Femur (tissue), 1 donor: ENCODE results near the gene DPEP2.
A peak's percentile ranks its signal among the peaks of the same experiment; 100 is the strongest.
"Not testable (repeated sequence)": the region's sequence is repeated elsewhere in the genome, so short reads cannot be mapped to it uniquely, and the experiment has no call there.

Source experiments
- DNase-seq: peaks from one replicate; pipeline ENCODE4 v3.0.0-alpha.2; 2017

The DPEP2 gene

GRCh38 chr16:68005211-68005610 is 5.9 kb upstream of the DPEP2 start:
- DNase-seq, result no peak

GRCh38 chr16:68003031-68003430 is 3.7 kb upstream of the DPEP2 start:
- no peak for DNase-seq

GRCh38 chr16:68000450-68000849 is 1.2 kb upstream of the DPEP2 start:
- DNase-seq, result no peak

- no peak for DNase-seq
Observed at GRCh38 chr16:67999985-68000384, 701 bp upstream of the DPEP2 start.

GRCh38 chr16:67998231-67998778 is 979 bp downstream of the DPEP2 start:
- not testable (repeated sequence) for DNase-seq

- DNase-seq, result no peak
Observed at GRCh38 chr16:67996666-67997065, 2.6 kb downstream of the DPEP2 start.

GRCh38 chr16:67995423-67995822 is 3.9 kb downstream of the DPEP2 start:
- DNase-seq, result no peak

GRCh38 chr16:67994040-67994408 is 5.3 kb downstream of the DPEP2 start:
- DNase-seq, result not testable (repeated sequence)

- peak; percentile 82 for DNase-seq
Observed at GRCh38 chr16:67993207-67994039, 5.9 kb downstream of the DPEP2 start.

- no peak for DNase-seq
Observed at GRCh38 chr16:67992661-67993206, 6.5 kb downstream of the DPEP2 start.

- DNase-seq, result no peak
Observed at GRCh38 chr16:67990018-67990386, 9.3 kb downstream of the DPEP2 start.

GRCh38 chr16:67989322-67990017 is 9.8 kb downstream of the DPEP2 start:
- DNase-seq, result no peak

- no peak for DNase-seq
Observed at GRCh38 chr16:67988675-67989074, 10.6 kb downstream of the DPEP2 start.

- DNase-seq, result peak; percentile 32
Observed at GRCh38 chr16:67987460-67988160, 11.7 kb downstream of the DPEP2 start.

GRCh38 chr16:67986949-67987348 is 12.3 kb downstream of the DPEP2 start:
- DNase-seq, result no peak

GRCh38 chr16:67982011-67982696 is 17.1 kb downstream of the DPEP2 start:
- no peak for DNase-seq

- no peak for DNase-seq
Observed at GRCh38 chr16:67979955-67980678, 19.2 kb downstream of the DPEP2 start, which contains the start of gene DPEP3. Gene DPEP3 (minus strand): TSS chr16:67980499. CDS start chr16:67980380, 119 bp downstream.

GRCh38 chr16:67977469-67978227 is 21.6 kb downstream of the DPEP2 start:
- no peak for DNase-seq

GRCh38 chr16:67977005-67977404 is 22.3 kb downstream of the DPEP2 start:
- no peak for DNase-seq

- DNase-seq, result no peak
Observed at GRCh38 chr16:67976205-67976604, 23.1 kb downstream of the DPEP2 start.
